HepG2 (cell line): ENCODE measurements around the gene CDX1. TPM values are rescaled to one million over a fixed set of nuclear protein-coding genes. Genes with fewer than 3 reads are reported as not detected.

Source experiments
- ARNTL ChIP-seq: sonication (generic); formaldehyde crosslinking; IDR thresholded peaks from 2 replicates; pipeline ENCODE4 v1.4.0; 2020; ENCODE audit warnings: mild to moderate bottlenecking, missing genetic modification reagents
- EZH2 ChIP-seq: conservative IDR thresholded peaks from 2 replicates; pipeline ENCODE4 v1.6.1; 2012; ENCODE audit warnings: mild to moderate bottlenecking, low read depth, low read length, moderate library complexity
- KDM3A ChIP-seq: IDR thresholded peaks from 2 replicates; pipeline ENCODE4 v1.6.1; 2018; ENCODE audit warnings: low read depth, missing compliant biosample characterization
- MEF2D ChIP-seq: sonication (generic); formaldehyde crosslinking; IDR thresholded peaks from 2 replicates; pipeline ENCODE4 v1.5.1; 2020; ENCODE audit warnings: mild to moderate bottlenecking, missing genetic modification reagents
- PITX1 ChIP-seq: sonication (generic); formaldehyde crosslinking; IDR thresholded peaks from 2 replicates; pipeline ENCODE4 v1.5.1; 2020; ENCODE audit warnings: mild to moderate bottlenecking, missing genetic modification reagents
- XBP1 ChIP-seq: sonication (generic); formaldehyde crosslinking; IDR thresholded peaks from 2 replicates; pipeline ENCODE4 v1.5.0; 2020; ENCODE audit warnings: missing genetic modification reagents
- ZBTB7A ChIP-seq: sonication (generic); formaldehyde crosslinking; IDR thresholded peaks from 2 replicates; pipeline ENCODE4 v1.8.0; 2022; ENCODE audit warnings: mild to moderate bottlenecking, missing genetic modification reagents
- polyA plus RNA-seq, 8 experiments: library from polyadenylated mRNA; depleted of rRNA in 3 of 8; stranded (reverse) in 7 of 8; unstranded in 1 of 8; fragments of >200 nt; fragmentation: Illumina TruSeq in 4 of 8; extraction: Trizol in 4 of 8; gene quantifications; 2 replicates each; pipeline versions ENCODE4 v1.2.1 to v1.2.3, GENCODE V29; 2011 to 2016; ENCODE audit warnings: low read depth in 4 of 8, missing spikeins in 1 of 8, mixed read lengths in 1 of 8; ENCODE audit not compliant: insufficient read depth in 1 of 8
- total RNA-seq, 5 experiments: library from RNA; depleted of rRNA; stranded (reverse); fragments of >200 nt; fragmentation: Illumina TruSeq; extraction: Trizol; gene quantifications; 2 replicates each; pipeline ENCODE4 v1.2.3, GENCODE V29; 2016; ENCODE audit warnings: low read depth in 1 of 5
- TF ChIP-seq, protein P1 (sequence below): fragments of 450-650 bp; IDR thresholded peaks from 2 replicates; pipeline ENCODE4 v1.6.1; 2017
- TF ChIP-seq, protein P2 (sequence below), 2 experiments: sonication (generic) in 1 of 2; formaldehyde crosslinking in 1 of 2; IDR thresholded peaks; 2 replicates each; pipeline versions ENCODE4 v1.6.1 to v1.9.0; 2014 to 2022; ENCODE audit warnings: antibody characterized with exemption in 1 of 2, borderline replicate concordance in 1 of 2, inconsistent platforms in 1 of 2, low read depth in 1 of 2, missing genetic modification reagents in 1 of 2
- TF ChIP-seq, protein P3 (sequence below): sonication (generic); formaldehyde crosslinking; IDR thresholded peaks from 2 replicates; pipeline ENCODE4 v1.5.1; 2020; ENCODE audit warnings: missing genetic modification reagents, mild to moderate bottlenecking, borderline replicate concordance
- TF ChIP-seq, protein P4 (sequence below): sonication (generic); formaldehyde crosslinking; IDR thresholded peaks from 2 replicates; pipeline ENCODE4 v1.4.0; 2020; ENCODE audit warnings: mild to moderate bottlenecking, missing genetic modification reagents
- TF ChIP-seq, protein P5 (sequence below): sonication (generic); formaldehyde crosslinking; IDR thresholded peaks from 2 replicates; pipeline ENCODE4 v1.8.1; 2023; ENCODE audit warnings: missing genetic modification reagents, mild to moderate bottlenecking, borderline replicate concordance
- TF ChIP-seq, protein P6 (sequence below), 2 experiments: IDR thresholded peaks; 2 replicates each; pipeline ENCODE4 v1.6.1; 2011 to 2012; ENCODE audit warnings: low read length in 2 of 2, borderline replicate concordance in 1 of 2, low read depth in 1 of 2, mild to moderate bottlenecking in 1 of 2, moderate library complexity in 1 of 2

The CDX1 gene
- total and polyA plus RNA-seq, 2 of the 13 experiments (the other 11 are each of a cell fraction or from before 2014, with no cell fraction given): not detected

DNA sequence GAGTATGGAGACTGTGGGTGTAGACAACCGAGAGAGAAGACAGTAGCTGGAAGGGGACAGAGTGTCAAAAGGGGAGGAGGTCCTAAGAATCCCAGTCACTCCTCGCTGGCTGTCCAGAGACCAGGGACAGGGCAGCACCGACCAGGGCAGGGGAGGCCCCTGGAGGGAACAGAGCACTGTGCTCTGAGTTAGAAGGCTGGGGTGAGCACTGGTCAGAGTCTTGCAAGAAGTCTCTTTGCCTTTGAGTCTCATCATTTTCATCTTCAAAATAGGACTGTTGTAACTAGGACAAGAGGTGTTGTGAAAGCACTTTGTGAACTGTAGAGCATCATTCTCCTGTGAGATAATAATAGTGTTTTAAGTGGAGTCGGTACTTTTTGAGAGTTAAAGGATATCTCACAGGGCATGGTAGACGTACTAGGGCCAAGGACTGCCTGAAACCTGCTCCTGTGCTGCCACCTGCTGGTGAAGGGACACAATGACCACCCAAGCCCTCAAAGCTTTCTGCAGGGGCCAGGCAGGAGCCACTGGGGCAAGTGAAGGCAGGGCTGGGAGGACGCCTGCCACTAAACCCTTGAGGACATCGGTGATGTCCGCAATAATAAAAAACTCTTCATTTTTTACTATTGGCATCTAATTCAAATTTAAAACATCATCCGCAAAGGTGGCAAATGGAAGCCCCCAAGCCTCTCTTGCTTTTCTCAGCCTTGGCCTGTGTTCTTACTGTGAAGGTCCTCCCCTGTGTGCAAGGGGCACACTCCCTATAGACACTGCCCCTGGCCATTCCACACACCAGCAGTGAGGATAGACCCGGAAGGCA lies 51.5 kb downstream of the CDX1 start (continued):
- TF ChIP-seq, protein P1, sequence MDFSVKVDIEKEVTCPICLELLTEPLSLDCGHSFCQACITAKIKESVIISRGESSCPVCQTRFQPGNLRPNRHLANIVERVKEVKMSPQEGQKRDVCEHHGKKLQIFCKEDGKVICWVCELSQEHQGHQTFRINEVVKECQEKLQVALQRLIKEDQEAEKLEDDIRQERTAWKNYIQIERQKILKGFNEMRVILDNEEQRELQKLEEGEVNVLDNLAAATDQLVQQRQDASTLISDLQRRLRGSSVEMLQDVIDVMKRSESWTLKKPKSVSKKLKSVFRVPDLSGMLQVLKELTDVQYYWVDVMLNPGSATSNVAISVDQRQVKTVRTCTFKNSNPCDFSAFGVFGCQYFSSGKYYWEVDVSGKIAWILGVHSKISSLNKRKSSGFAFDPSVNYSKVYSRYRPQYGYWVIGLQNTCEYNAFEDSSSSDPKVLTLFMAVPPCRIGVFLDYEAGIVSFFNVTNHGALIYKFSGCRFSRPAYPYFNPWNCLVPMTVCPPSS: no peak
- TF ChIP-seq, protein P2, sequence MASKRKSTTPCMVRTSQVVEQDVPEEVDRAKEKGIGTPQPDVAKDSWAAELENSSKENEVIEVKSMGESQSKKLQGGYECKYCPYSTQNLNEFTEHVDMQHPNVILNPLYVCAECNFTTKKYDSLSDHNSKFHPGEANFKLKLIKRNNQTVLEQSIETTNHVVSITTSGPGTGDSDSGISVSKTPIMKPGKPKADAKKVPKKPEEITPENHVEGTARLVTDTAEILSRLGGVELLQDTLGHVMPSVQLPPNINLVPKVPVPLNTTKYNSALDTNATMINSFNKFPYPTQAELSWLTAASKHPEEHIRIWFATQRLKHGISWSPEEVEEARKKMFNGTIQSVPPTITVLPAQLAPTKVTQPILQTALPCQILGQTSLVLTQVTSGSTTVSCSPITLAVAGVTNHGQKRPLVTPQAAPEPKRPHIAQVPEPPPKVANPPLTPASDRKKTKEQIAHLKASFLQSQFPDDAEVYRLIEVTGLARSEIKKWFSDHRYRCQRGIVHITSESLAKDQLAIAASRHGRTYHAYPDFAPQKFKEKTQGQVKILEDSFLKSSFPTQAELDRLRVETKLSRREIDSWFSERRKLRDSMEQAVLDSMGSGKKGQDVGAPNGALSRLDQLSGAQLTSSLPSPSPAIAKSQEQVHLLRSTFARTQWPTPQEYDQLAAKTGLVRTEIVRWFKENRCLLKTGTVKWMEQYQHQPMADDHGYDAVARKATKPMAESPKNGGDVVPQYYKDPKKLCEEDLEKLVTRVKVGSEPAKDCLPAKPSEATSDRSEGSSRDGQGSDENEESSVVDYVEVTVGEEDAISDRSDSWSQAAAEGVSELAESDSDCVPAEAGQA (IDR thresholded peaks at IDR 0.05; ENCODE audit: low read depth): no peak
- TF ChIP-seq, protein P2 (CRISPR knock-in tag; IDR thresholded peaks at IDR 0.05; ENCODE audit: borderline replicate concordance): no peak
- TF ChIP-seq, protein P3, sequence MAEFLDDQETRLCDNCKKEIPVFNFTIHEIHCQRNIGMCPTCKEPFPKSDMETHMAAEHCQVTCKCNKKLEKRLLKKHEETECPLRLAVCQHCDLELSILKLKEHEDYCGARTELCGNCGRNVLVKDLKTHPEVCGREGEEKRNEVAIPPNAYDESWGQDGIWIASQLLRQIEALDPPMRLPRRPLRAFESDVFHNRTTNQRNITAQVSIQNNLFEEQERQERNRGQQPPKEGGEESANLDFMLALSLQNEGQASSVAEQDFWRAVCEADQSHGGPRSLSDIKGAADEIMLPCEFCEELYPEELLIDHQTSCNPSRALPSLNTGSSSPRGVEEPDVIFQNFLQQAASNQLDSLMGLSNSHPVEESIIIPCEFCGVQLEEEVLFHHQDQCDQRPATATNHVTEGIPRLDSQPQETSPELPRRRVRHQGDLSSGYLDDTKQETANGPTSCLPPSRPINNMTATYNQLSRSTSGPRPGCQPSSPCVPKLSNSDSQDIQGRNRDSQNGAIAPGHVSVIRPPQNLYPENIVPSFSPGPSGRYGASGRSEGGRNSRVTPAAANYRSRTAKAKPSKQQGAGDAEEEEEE (CRISPR knock-in tag): no peak
- TF ChIP-seq KDM3A (CRISPR knock-in tag) (no peak), ZBTB7A (CRISPR knock-in tag) (no peak), XBP1 (no peak), ARNTL (no peak), MEF2D (CRISPR knock-in tag) (no peak), EZH2 (no peak), PITX1 (peak; percentile 49; the same call in 1 of the 2 replicates)
- TF ChIP-seq, protein P4, sequence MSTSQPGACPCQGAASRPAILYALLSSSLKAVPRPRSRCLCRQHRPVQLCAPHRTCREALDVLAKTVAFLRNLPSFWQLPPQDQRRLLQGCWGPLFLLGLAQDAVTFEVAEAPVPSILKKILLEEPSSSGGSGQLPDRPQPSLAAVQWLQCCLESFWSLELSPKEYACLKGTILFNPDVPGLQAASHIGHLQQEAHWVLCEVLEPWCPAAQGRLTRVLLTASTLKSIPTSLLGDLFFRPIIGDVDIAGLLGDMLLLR (CRISPR knock-in tag): no peak
- TF ChIP-seq, protein P5, sequence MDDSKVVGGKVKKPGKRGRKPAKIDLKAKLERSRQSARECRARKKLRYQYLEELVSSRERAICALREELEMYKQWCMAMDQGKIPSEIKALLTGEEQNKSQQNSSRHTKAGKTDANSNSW (CRISPR knock-in tag): no peak
- TF ChIP-seq, protein P6, sequence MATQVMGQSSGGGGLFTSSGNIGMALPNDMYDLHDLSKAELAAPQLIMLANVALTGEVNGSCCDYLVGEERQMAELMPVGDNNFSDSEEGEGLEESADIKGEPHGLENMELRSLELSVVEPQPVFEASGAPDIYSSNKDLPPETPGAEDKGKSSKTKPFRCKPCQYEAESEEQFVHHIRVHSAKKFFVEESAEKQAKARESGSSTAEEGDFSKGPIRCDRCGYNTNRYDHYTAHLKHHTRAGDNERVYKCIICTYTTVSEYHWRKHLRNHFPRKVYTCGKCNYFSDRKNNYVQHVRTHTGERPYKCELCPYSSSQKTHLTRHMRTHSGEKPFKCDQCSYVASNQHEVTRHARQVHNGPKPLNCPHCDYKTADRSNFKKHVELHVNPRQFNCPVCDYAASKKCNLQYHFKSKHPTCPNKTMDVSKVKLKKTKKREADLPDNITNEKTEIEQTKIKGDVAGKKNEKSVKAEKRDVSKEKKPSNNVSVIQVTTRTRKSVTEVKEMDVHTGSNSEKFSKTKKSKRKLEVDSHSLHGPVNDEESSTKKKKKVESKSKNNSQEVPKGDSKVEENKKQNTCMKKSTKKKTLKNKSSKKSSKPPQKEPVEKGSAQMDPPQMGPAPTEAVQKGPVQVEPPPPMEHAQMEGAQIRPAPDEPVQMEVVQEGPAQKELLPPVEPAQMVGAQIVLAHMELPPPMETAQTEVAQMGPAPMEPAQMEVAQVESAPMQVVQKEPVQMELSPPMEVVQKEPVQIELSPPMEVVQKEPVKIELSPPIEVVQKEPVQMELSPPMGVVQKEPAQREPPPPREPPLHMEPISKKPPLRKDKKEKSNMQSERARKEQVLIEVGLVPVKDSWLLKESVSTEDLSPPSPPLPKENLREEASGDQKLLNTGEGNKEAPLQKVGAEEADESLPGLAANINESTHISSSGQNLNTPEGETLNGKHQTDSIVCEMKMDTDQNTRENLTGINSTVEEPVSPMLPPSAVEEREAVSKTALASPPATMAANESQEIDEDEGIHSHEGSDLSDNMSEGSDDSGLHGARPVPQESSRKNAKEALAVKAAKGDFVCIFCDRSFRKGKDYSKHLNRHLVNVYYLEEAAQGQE (IDR thresholded peaks at IDR 0.05; ENCODE audit: borderline replicate concordance in 1 of 2, low read depth in 1 of 2, low read length in 2 of 2): no peak
